Stimulated activated CD4-positive, alpha-beta T cell treated with anti-CD3 and anti-CD28 coated beads, Interleukin-15, amount 100 ng/mL, for 48 hours (primary cell): ENCODE results near the gene WDR70.
"Not testable (repeated sequence)": the region's sequence is repeated elsewhere in the genome, so short reads cannot be mapped to it uniquely, and the experiment has no call there.

Source experiments
- DNase-seq, 2 donors: peaks; one replicate each; pipeline ENCODE4 v3.0.0-alpha.2; 2020; ENCODE audit warnings: low read depth in 2 of 2

WDR70 gene

GRCh38 chr5:37454402-37455055 is 75.4 kb downstream of the WDR70 start:
- not testable (repeated sequence) for DNase-seq

GRCh38 chr5:37463191-37464051 is 84.3 kb downstream of the WDR70 start:
- DNase-seq = not testable (repeated sequence)

- DNase-seq = not testable (repeated sequence)
These were observed 85.5 kb downstream of the WDR70 start for GRCh38 chr5:37464581-37464980.

- not testable (repeated sequence) for DNase-seq
These were observed 90.3 kb downstream of the WDR70 start for GRCh38 chr5:37469383-37469782.

- DNase-seq = no peak
These were observed 92.6 kb downstream of the WDR70 start for GRCh38 chr5:37471666-37472197.

- DNase-seq = no peak
These were observed 98.3 kb downstream of the WDR70 start for GRCh38 chr5:37477426-37477825.

GRCh38 chr5:37478121-37478894 is 99.2 kb downstream of the WDR70 start:
- DNase-seq = no peak

GRCh38 chr5:37481395-37481794 is 102.3 kb downstream of the WDR70 start:
- DNase-seq = not testable (repeated sequence)

- no peak for DNase-seq
These were observed 111.1 kb downstream of the WDR70 start for GRCh38 chr5:37490120-37490810.

- DNase-seq = no peak
These were observed 111.8 kb downstream of the WDR70 start for GRCh38 chr5:37490931-37491330.

- no peak for DNase-seq
These were observed 113.8 kb downstream of the WDR70 start for GRCh38 chr5:37492778-37493555.

GRCh38 chr5:37494756-37495155 is 115.6 kb downstream of the WDR70 start:
- DNase-seq = no peak

GRCh38 chr5:37495210-37495609 is 116.1 kb downstream of the WDR70 start:
- no peak for DNase-seq

- no peak for DNase-seq
These were observed 116.7 kb downstream of the WDR70 start for GRCh38 chr5:37495668-37496347.

GRCh38 chr5:37496902-37497445 is 117.9 kb downstream of the WDR70 start:
- no peak for DNase-seq

- DNase-seq = no peak
These were observed 122.0 kb downstream of the WDR70 start for GRCh38 chr5:37501152-37501551.

GRCh38 chr5:37506241-37506640 is 127.1 kb downstream of the WDR70 start:
- no peak for DNase-seq

- DNase-seq = no peak
These were observed 127.6 kb downstream of the WDR70 start for GRCh38 chr5:37506722-37507121.

GRCh38 chr5:37511646-37512045 is 132.5 kb downstream of the WDR70 start:
- no peak for DNase-seq

- no peak for DNase-seq
These were observed 135.8 kb downstream of the WDR70 start for GRCh38 chr5:37514946-37515345.
